ENCODE measurements around the gene L3MBTL4. TPM values are rescaled to one million over a fixed set of nuclear protein-coding genes. Genes with fewer than 3 reads are reported as not detected.

The L3MBTL4 gene
- total RNA-seq, 4 donors from 2014 or later: 11.3 to 16.3 (median 11.8) TPM

- 82 to 92% methylated on average over 1 of the region's 1 CpG for WGBS, 2 donors
- TF ChIP-seq POLR2A (IDR thresholded peaks at IDR 0.05): no peak
- no peak for TF ChIP-seq CTCF (IDR thresholded peaks at IDR 0.05)
- DNase-seq (ENCODE audit: low spot score in 2 of 2): no peak
- intact Hi-C loops (cut with DNase I; ENCODE audit: low total_unique reads): no loop called here
- no peak overlapping the region for H3K4me3 ChIP-seq (ENCODE audit: low read depth, poor library complexity, severe bottlenecking)
These were observed 74.6 kb downstream of the L3MBTL4 start for GRCh38 chr18:6340121-6340520.

- no peak for TF ChIP-seq POLR2A (IDR thresholded peaks at IDR 0.05)
- 85 to 86% methylated on average over 4 of the region's 4 CpGs for WGBS, 2 donors
- H3K4me3 ChIP-seq (ENCODE audit: low read depth, poor library complexity, severe bottlenecking): no peak overlapping the region
- intact Hi-C loops (cut with DNase I; ENCODE audit: low total_unique reads): no loop called here
- DNase-seq (ENCODE audit: low spot score in 2 of 2): no peak
These were observed 78.5 kb downstream of the L3MBTL4 start for GRCh38 chr18:6336239-6336638.

- WGBS, 2 donors: 63 to 71% methylated on average over 4 of the region's 4 CpGs
These were observed 80.7 kb downstream of the L3MBTL4 start for GRCh38 chr18:6333981-6334380.

GRCh38 chr18:6331872-6332271 lies 82.8 kb downstream of the L3MBTL4 start:
- DNase-seq (ENCODE audit: low spot score in 2 of 2): no peak
- no peak overlapping the region for H3K4me3 ChIP-seq (ENCODE audit: low read depth, poor library complexity, severe bottlenecking)
- intact Hi-C loops (cut with DNase I; ENCODE audit: low total_unique reads): no loop called here
- 81 to 83% methylated on average over 2 of the region's 2 CpGs for WGBS, 2 donors
- TF ChIP-seq CTCF (IDR thresholded peaks at IDR 0.05): no peak
- TF ChIP-seq POLR2A (IDR thresholded peaks at IDR 0.05): no peak

More at GRCh38 chr18:6333981-6334380, 80.7 kb downstream of the L3MBTL4 start:
- DNase-seq (ENCODE audit: low spot score in 2 of 2): no peak
- H3K4me3 ChIP-seq (ENCODE audit: low read depth, poor library complexity, severe bottlenecking): no peak overlapping the region
- TF ChIP-seq POLR2A (IDR thresholded peaks at IDR 0.05) (no peak), CTCF (IDR thresholded peaks at IDR 0.05) (no peak)
- intact Hi-C loops (cut with DNase I; ENCODE audit: low total_unique reads): no loop called here

GRCh38 chr18:6330786-6331185 lies 83.9 kb downstream of the L3MBTL4 start:
- no peak overlapping the region for H3K4me3 ChIP-seq (ENCODE audit: low read depth, poor library complexity, severe bottlenecking)
- no peak for TF ChIP-seq POLR2A (IDR thresholded peaks at IDR 0.05)
- no peak for TF ChIP-seq CTCF (IDR thresholded peaks at IDR 0.05)
- no peak for DNase-seq (ENCODE audit: low spot score in 2 of 2)
- intact Hi-C loops (cut with DNase I; ENCODE audit: low total_unique reads): no loop called here

GRCh38 chr18:6328621-6329010 lies 86.1 kb downstream of the L3MBTL4 start:
- no peak for TF ChIP-seq POLR2A (IDR thresholded peaks at IDR 0.05)
- no peak for TF ChIP-seq CTCF (IDR thresholded peaks at IDR 0.05)
- no peak for DNase-seq (ENCODE audit: low spot score in 2 of 2)
- intact Hi-C loops (cut with DNase I; ENCODE audit: low total_unique reads): no loop called here
- no peak overlapping the region for H3K4me3 ChIP-seq (ENCODE audit: low read depth, poor library complexity, severe bottlenecking)
- WGBS, 2 donors: 16 to 25% methylated on average over 3 of the region's 3 CpGs
